Hematopoietic multipotent progenitor cell treated with erythropoietin and hydrocortisone succinate and interleukin-3 and kit ligand, for 15 days (in vitro differentiated cells): Measurements from ENCODE around the gene NMBR.
"Not testable (repeated sequence)": the region's sequence is repeated elsewhere in the genome, so short reads cannot be mapped to it uniquely, and the experiment has no call there.

Experiments
- DNase-seq: peaks from one replicate; pipeline ENCODE4 v3.0.0-alpha.2; 2015; ENCODE audit warnings: low spot score

Gene NMBR

GRCh38 chr6:142058551-142059290 lies 88.2 kb downstream of the NMBR start:
- no peak for DNase-seq

- DNase-seq = no peak
These were observed 91.7 kb downstream of the NMBR start for GRCh38 chr6:142055219-142055618.

- no peak for DNase-seq
These were observed 95.5 kb downstream of the NMBR start for GRCh38 chr6:142051404-142051803.

GRCh38 chr6:142048593-142048980 lies 98.3 kb downstream of the NMBR start:
- no peak for DNase-seq

- no peak for DNase-seq
These were observed 98.9 kb downstream of the NMBR start for GRCh38 chr6:142047934-142048592.

- DNase-seq = no peak
These were observed 101.3 kb downstream of the NMBR start for GRCh38 chr6:142045380-142046278.

GRCh38 chr6:142035890-142036289 lies 111.0 kb downstream of the NMBR start:
- no peak for DNase-seq

GRCh38 chr6:142031035-142031434 lies 115.9 kb downstream of the NMBR start:
- DNase-seq = no peak

- no peak for DNase-seq
These were observed 116.8 kb downstream of the NMBR start for GRCh38 chr6:142030115-142030619.

GRCh38 chr6:142028527-142028926 lies 118.4 kb downstream of the NMBR start:
- DNase-seq = no peak

- DNase-seq = not testable (repeated sequence)
These were observed 119.1 kb downstream of the NMBR start for GRCh38 chr6:142027804-142028203.

- no peak for DNase-seq
These were observed 119.8 kb downstream of the NMBR start for GRCh38 chr6:142027074-142027473.

- DNase-seq = no peak
These were observed 120.5 kb downstream of the NMBR start for GRCh38 chr6:142026471-142026870.
